ENCODE measurements around the gene MRPL44.

The MRPL44 gene

DNA sequence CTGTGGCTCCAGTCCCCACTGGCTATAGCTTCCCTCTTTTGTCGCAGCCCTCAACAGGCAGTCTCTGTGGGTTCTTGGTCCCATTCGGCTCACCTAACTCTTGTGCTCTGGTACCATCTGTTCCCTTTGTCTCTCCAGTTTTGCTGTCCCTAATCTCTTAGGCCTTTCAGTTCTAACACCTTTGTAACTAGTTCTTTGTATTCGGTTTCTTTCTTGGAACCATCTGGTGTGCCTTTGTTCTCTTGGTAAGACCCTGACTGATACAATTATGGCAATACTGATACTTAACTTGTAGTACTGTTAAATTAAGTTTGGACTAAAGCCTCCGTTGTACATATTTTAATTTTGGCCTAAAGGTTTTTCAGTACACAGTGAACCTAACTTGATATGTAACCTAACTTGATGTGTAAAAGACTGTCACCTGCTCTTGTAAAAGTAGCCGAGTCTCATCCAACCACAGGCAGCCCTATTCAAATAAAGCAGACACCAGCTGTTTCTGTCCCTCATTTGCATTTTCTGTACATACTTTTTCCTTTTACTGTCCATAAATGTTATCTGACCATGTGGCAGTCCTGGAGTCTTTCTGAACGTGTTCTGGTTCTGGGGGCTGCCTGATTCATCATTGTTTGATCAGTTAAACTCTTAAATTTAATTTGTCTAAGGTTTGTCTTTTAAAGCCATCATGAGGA, 4.8 kb upstream of the MRPL44 start:
- no peak overlapping the region for H3K4me3 ChIP-seq (replicated peaks in 1 of 2; ENCODE audit: low read depth in 2 of 2, low read length in 2 of 2)
- TF ChIP-seq, protein P1, sequence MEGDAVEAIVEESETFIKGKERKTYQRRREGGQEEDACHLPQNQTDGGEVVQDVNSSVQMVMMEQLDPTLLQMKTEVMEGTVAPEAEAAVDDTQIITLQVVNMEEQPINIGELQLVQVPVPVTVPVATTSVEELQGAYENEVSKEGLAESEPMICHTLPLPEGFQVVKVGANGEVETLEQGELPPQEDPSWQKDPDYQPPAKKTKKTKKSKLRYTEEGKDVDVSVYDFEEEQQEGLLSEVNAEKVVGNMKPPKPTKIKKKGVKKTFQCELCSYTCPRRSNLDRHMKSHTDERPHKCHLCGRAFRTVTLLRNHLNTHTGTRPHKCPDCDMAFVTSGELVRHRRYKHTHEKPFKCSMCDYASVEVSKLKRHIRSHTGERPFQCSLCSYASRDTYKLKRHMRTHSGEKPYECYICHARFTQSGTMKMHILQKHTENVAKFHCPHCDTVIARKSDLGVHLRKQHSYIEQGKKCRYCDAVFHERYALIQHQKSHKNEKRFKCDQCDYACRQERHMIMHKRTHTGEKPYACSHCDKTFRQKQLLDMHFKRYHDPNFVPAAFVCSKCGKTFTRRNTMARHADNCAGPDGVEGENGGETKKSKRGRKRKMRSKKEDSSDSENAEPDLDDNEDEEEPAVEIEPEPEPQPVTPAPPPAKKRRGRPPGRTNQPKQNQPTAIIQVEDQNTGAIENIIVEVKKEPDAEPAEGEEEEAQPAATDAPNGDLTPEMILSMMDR (IDR thresholded peaks at IDR 0.05; ENCODE audit: low read depth, low read length), result no peak
- no peak for DNase-seq (ENCODE audit: low read depth in 2 of 2)

DNA sequence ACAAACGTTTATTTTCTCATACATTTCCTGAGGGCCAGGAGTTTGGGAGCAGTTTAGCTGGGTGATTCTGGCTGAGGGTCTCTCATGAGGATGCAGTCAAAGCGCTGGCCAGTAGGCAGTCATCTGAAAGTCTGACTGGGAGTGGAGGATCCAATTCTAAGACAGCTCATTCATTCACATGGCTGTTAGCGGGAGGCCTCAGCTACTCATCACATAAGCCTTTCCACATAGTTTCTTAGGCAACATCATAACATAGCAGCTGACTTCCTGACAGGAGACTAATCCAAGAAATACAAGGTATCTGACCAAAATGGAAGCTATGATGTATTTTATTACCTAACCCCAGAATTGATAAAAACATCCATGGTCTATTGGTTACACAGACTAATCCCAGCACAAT, 2.9 kb upstream of the MRPL44 start:
- DNase-seq (ENCODE audit: low read depth in 2 of 2), result peak; percentile 87 to 96
- TF ChIP-seq, protein P1 (IDR thresholded peaks at IDR 0.05; ENCODE audit: low read depth, low read length), result peak; percentile 28
- H3K4me3 ChIP-seq (replicated peaks in 1 of 2; ENCODE audit: low read depth in 2 of 2, low read length in 2 of 2), result no peak overlapping the region

DNA sequence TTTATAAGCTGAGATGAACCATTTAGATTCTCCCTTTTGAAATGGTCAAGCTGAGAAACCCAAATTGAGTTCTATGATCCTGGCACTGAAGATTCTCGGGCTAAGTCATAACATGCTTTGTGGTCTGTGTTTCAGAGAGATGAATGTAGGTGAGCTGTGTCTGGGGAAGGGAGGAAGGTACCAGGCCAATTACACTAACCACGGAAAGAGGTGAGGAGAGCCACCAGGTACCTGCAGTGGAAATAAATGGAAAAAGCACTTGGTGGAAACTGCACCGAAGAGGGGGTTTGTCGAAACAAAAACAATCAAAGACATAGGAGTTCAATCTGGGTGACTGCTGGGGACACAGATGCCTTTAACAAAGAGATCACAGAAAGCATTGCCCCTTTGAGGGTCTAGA, 963 bp upstream of the MRPL44 start:
- TF ChIP-seq, protein P1 (IDR thresholded peaks at IDR 0.05; ENCODE audit: low read depth, low read length), result no peak
- no peak for DNase-seq (ENCODE audit: low read depth in 2 of 2)
- no peak overlapping the region for H3K4me3 ChIP-seq (replicated peaks in 1 of 2; ENCODE audit: low read depth in 2 of 2, low read length in 2 of 2)

DNA sequence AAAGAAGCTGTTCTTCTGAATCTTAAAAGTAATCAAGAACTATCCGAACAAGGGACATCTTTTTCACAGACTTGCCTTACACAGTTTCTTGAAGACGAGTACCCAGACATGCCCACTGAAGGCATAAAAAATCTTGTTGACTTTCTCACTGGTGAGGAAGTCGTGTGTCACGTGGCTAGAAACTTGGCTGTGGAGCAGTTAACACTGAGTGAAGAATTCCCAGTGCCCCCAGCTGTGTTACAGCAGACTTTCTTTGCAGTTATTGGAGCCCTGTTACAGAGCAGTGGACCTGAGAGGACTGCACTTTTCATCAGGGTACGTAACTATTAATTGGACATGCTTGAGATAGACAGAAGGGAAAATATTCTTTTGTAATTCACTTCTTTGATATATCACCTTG, 2.4 kb downstream of the MRPL44 start:
- DNase-seq (ENCODE audit: low read depth in 2 of 2), result peak; percentile 39 to 69
- TF ChIP-seq, protein P1 (IDR thresholded peaks at IDR 0.05; ENCODE audit: low read depth, low read length), result no peak
- H3K4me3 ChIP-seq (replicated peaks in 1 of 2; ENCODE audit: low read depth in 2 of 2, low read length in 2 of 2), result no peak overlapping the region

DNA sequence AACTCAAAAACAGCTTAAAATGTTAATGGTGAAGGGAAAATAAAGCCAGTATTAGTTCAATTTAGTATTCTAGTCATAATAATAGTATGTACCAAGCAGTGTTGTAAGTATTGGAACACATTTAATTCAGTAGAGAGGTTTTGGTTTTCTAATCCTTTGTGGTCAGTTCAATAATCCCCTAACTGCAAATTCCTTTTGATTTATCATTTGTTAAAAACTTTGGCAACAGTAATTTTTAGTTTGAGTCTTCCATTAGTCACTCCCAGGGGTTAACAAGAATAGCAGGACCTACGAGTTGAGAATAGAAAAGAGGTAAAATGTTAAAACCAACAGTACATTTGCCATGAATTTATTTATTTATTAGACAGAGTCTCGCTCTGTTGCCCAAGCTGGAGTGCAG, 10.7 kb downstream of the MRPL44 start:
- TF ChIP-seq, protein P1 (IDR thresholded peaks at IDR 0.05; ENCODE audit: low read depth, low read length), result no peak
- H3K4me3 ChIP-seq (replicated peaks in 1 of 2; ENCODE audit: low read depth in 2 of 2, low read length in 2 of 2), result no peak overlapping the region
- DNase-seq (ENCODE audit: low read depth in 2 of 2), result peak in 1 of 2 donors; percentile 68

DNA sequence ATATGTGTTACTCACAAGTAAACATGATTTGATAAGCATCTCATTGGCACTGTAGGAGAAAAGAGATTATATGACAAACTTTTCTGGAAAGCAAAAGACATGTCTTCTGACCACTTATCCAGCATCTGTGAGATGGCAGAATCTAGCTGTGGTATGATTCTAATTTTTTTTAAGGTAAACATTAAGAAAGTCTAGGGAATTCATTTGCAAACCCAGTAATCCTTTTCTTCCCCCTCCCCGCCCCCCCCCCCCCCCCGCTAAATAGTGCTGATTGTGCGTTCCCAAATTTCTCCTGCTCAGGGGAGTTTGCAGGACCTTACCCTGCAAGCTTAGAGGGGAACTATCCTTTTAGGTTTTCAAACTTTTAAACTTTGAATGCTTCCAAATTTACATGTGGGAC, 12.1 kb downstream of the MRPL44 start:
- no peak overlapping the region for H3K4me3 ChIP-seq (replicated peaks in 1 of 2; ENCODE audit: low read depth in 2 of 2, low read length in 2 of 2)
- no peak for DNase-seq (ENCODE audit: low read depth in 2 of 2)
- TF ChIP-seq, protein P1 (IDR thresholded peaks at IDR 0.05; ENCODE audit: low read depth, low read length), result no peak

DNA sequence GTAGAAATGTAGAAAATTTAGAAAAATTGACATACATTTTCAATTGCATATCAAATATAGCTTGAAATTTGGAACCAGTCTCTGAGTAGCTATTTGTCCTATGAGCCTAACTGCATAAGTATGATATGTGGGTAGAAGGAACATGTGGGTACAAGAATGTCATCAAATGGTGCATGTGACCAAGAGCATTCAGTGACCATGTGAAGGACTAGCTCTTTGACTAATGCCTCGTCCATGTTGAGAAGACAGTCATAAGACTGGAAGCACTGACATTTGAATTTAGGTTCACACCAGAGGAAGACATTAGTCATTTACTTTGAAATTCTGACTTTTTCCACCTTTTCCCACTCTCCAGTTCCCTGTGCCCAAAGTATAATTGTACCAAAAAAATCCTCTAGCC, 12.6 kb downstream of the MRPL44 start:
- DNase-seq (ENCODE audit: low read depth in 2 of 2), result peak in 1 of 2 donors; percentile 65
- H3K4me3 ChIP-seq (replicated peaks in 1 of 2; ENCODE audit: low read depth in 2 of 2, low read length in 2 of 2), result no peak overlapping the region

More for the DNA sequence above, 12.6 kb downstream of the MRPL44 start:
- TF ChIP-seq, protein P1 (IDR thresholded peaks at IDR 0.05; ENCODE audit: low read depth, low read length), result no peak

Measured in cardiac fibroblast (primary cell).